Measurements from ENCODE around the gene PPP1R3A.

- no peak for TF ChIP-seq ZNF174 (tag by site-specific recombination; IDR thresholded peaks at IDR 0.05)
- no peak for TF ChIP-seq CTCF (tag by site-specific recombination; IDR thresholded peaks at IDR 0.05)
- TF ChIP-seq ZNF777 (tag by site-specific recombination; IDR thresholded peaks at IDR 0.05; ENCODE audit: borderline replicate concordance): no peak
- no peak for TF ChIP-seq ZNF274 (IDR thresholded peaks at IDR 0.05; ENCODE audit: low read length)
- TF ChIP-seq ZNF274 (tag by site-specific recombination; IDR thresholded peaks at IDR 0.05; ENCODE audit: borderline replicate concordance): no peak
- TF ChIP-seq ZNF561 (tag by site-specific recombination; IDR thresholded peaks at IDR 0.05; ENCODE audit: borderline replicate concordance): no peak
- TF ChIP-seq REPIN1 (tag by site-specific recombination; IDR thresholded peaks at IDR 0.05; ENCODE audit: low read depth): no peak
- no peak for TF ChIP-seq ZNF639 (tag by site-specific recombination; IDR thresholded peaks at IDR 0.05)
- no peak for TF ChIP-seq KLF10 (tag by site-specific recombination; IDR thresholded peaks at IDR 0.05)
- no peak for TF ChIP-seq HOXA7 (CRISPR knock-in tag; IDR thresholded peaks at IDR 0.05; ENCODE audit: borderline replicate concordance)
- no peak for TF ChIP-seq MEIS1 (CRISPR knock-in tag; IDR thresholded peaks at IDR 0.05; ENCODE audit: borderline replicate concordance)
- no peak for TF ChIP-seq ZNF175 (tag by site-specific recombination; IDR thresholded peaks at IDR 0.05)
- TF ChIP-seq TSHZ1 (tag by site-specific recombination; IDR thresholded peaks at IDR 0.05; ENCODE audit: borderline replicate concordance): no peak
- no peak for TF ChIP-seq ZNF138 (tag by site-specific recombination; IDR thresholded peaks at IDR 0.05; ENCODE audit: borderline replicate concordance)
Observed at GRCh38 chr7:113917840-113918239, 969 bp downstream of the PPP1R3A start.
